Amniotic epithelial cell (primary cell): ENCODE measurements around the gene FLNC.

Source experiments
- DNase-seq: peaks from one replicate; pipeline ENCODE4 v3.0.0-alpha.2; 2010; ENCODE audit warnings: low read depth

Gene FLNC, protein sequence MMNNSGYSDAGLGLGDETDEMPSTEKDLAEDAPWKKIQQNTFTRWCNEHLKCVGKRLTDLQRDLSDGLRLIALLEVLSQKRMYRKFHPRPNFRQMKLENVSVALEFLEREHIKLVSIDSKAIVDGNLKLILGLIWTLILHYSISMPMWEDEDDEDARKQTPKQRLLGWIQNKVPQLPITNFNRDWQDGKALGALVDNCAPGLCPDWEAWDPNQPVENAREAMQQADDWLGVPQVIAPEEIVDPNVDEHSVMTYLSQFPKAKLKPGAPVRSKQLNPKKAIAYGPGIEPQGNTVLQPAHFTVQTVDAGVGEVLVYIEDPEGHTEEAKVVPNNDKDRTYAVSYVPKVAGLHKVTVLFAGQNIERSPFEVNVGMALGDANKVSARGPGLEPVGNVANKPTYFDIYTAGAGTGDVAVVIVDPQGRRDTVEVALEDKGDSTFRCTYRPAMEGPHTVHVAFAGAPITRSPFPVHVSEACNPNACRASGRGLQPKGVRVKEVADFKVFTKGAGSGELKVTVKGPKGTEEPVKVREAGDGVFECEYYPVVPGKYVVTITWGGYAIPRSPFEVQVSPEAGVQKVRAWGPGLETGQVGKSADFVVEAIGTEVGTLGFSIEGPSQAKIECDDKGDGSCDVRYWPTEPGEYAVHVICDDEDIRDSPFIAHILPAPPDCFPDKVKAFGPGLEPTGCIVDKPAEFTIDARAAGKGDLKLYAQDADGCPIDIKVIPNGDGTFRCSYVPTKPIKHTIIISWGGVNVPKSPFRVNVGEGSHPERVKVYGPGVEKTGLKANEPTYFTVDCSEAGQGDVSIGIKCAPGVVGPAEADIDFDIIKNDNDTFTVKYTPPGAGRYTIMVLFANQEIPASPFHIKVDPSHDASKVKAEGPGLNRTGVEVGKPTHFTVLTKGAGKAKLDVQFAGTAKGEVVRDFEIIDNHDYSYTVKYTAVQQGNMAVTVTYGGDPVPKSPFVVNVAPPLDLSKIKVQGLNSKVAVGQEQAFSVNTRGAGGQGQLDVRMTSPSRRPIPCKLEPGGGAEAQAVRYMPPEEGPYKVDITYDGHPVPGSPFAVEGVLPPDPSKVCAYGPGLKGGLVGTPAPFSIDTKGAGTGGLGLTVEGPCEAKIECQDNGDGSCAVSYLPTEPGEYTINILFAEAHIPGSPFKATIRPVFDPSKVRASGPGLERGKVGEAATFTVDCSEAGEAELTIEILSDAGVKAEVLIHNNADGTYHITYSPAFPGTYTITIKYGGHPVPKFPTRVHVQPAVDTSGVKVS (N-terminal part only)

DNA sequence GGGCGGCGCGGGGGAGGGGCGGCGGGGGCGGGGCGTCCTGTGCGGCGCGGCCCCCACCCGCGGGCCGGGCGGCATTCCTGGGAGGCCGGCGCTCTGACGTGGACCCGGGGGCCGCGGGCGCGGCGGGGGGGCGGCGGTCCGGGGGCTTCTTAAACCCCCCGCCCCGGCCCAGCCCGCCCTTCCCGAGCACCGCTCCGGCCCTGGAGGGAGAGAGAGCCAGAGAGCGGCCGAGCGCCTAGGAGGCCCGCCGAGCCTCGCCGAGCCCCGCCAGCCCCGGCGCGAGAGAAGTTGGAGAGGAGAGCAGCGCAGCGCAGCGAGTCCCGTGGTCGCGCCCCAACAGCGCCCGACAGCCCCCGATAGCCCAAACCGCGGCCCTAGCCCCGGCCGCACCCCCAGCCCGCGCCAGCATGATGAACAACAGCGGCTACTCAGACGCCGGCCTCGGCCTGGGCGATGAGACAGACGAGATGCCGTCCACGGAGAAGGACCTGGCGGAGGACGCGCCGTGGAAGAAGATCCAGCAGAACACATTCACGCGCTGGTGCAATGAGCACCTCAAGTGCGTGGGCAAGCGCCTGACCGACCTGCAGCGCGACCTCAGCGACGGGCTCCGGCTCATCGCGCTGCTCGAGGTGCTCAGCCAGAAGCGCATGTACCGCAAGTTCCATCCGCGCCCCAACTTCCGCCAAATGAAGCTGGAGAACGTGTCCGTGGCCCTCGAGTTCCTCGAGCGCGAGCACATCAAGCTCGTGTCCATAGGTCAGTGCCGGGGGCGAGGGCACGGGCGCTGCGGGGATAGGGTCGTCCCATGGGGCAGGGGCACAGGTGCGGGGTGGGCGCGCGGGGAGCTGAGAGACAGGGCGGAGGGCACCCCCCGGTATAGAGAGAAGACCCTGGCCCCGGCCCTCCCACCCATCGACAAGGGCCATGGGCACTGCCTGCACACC, at the start of gene FLNC:
TSS of gene FLNC (plus strand) at position 176 of the 947 bp plus-strand sequence. CDS start at position 408, 232 bp downstream.
- DNase-seq, result peak; percentile 66

DNA sequence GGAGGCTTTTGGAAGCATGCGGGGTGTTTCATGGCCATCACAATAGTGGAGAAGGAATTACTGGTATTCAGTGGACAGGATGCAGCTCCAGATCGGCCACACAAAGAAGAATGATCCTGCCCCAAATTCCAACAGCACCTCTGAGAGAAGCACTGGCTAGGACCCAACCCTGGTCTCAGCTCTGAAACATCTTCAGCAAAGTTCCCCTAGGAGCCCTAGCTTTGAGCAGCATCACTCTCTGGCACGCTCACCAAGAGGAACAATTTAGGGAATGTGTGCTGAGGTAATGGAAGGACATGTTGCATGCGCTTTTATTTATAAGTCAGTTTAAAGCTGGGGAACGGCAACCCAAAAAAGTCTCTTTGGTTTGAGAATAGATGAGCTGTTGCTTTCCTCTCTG, 49.1 kb upstream of the FLNC start:
- DNase-seq, result no peak

DNA sequence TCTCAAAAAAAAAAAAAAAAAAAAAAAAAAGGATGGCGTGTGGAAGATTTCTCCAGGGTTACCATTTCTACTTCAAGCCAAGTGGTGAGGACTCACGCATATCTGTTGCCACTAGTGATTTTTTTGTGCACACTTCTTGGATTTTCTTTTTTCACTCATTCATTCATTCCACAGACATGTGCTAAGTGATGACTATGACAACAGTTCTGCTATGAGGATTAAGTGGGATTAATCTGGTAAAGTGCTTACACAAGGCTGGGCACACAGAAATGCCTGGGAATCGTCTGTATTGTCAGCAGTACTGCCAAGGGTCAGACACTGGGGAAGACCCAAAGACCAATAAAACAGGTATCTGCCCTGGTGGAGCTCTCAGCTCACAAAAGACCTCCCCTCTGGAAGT, 48.4 kb upstream of the FLNC start:
- DNase-seq, result no peak

DNA sequence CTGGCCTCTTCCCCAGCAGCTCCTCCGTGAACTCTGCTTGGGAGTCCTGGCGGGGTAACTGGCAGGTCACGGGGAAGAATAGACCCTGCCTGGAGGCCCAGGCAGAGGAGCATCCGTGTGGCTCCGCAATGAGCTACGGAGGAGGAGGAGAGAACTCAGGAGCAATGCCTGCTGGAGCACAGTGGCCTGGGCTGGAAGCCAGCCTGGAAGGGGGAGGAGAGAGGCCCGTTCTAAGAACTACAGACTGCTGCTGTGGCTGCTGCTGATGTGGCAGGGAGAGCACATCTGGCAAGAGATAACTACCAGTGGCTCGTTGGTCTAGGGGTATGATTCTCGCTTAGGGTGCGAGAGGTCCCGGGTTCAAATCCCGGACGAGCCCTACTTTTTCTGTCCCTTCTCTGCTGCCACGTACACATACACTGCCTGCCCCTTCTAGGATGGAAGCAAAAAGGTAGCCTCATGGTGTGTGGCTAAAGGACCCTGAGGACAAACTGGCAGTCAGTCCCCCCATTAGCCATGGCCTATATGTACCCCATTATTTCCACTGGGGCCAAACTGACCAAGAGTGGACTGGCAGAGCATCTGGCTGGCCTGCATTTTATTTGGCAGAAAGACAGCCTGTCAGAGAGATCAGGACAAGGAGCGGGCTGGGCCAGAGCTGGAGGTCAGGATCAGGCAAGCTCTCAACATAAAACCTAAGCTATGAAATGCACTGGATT, 46.9 kb upstream of the FLNC start:
- peak; percentile 83 for DNase-seq

DNA sequence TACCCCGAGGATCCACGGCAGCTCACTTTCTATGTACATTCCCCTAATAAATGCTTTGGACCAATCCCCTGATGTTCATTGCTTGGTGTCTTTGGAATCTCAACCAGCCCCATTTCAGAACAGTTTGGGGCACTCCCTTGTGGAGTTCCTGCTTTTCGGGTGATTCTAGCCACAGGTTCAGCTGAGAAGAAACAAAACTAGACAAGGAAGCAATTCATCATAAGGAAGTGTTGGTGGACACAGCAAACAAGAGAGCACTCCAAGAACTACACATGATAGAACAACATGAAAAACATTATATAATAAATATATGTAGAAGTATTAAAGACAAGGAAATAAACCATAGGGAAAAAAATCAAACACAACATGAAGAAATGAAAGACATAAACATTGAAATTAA, 44.5 kb upstream of the FLNC start:
- DNase-seq, result no peak

DNA sequence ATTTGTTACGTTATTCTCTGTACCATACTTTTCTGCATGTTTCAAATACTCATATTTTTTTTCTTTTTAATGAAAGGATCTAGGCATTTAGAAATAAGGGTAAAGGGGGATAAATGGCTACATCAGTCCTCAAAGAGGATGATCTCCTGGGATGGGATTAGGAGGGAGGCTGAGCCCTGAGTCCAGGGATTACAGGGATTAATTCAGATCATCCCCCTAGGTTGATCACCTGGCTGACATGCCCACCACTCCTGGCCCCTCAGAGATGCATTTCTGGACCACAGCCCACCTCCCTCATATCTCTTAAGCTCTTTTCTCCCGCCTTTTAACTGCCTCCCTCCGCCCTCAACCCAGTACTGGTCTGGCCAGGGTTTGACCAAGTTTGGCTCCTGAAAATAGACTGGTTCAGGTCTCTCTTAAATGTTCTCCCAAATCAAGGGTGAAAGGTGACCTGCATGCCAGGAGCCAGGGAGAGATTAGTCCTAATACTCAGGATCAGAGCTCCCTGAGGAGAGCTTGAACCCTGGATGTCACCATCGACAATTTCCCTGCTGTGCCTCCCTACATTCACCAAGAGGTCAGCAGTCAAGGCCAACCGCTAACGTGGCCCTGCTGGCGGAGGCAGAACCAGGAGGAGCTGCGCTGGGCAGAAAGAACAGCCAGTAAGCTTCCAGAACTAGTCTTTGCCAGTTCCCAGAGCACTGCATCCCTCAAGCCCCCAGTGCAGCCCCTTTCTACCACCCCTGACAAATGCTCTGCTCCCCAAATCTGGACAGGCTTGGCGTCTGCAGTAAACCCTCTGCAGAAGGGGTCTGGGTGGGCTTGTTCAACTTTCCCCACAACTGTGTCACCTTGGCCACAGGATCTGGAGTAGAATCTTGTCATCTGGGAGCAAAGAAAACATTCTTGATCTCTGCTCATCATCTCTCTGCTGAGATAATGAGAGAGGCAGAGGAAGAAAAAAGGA, 41.5 kb upstream of the FLNC start:
- DNase-seq, result no peak

DNA sequence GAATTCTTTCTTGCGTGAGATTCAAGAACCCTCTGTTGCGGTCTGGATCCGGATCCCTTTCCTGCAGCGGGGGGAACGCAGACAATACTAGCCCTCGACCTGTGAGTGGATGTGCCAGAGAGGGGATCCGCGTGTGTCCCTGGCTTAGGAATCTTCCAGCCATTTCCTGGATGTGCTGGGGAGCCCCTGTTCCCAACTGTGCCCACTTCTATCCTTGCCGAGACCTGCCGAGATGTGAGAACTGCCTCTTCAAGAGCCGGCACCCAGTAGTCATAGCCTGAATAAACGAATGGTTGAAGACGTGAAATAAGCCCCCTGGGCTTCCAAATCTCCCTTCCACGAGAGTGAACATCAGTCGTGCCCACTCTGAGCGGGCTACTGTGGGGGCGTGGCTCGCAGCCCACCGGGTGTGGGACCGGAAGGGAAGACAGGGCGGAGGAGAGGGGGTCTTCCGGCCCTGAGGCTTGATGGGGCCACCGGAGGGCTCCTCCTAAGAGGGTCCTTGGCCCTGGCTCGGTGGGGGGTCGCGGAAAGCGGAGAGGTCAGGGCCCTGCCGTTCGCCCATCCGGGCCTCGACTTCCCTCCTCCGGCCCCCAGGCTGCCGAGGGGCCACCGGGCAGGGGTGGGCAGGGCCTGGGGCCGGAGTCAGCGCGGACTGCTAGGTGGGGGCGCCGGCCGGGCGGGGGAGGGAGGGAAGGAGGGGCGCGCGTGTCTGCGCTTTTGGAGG, 39.7 kb upstream of the FLNC start:
- no peak for DNase-seq

DNA sequence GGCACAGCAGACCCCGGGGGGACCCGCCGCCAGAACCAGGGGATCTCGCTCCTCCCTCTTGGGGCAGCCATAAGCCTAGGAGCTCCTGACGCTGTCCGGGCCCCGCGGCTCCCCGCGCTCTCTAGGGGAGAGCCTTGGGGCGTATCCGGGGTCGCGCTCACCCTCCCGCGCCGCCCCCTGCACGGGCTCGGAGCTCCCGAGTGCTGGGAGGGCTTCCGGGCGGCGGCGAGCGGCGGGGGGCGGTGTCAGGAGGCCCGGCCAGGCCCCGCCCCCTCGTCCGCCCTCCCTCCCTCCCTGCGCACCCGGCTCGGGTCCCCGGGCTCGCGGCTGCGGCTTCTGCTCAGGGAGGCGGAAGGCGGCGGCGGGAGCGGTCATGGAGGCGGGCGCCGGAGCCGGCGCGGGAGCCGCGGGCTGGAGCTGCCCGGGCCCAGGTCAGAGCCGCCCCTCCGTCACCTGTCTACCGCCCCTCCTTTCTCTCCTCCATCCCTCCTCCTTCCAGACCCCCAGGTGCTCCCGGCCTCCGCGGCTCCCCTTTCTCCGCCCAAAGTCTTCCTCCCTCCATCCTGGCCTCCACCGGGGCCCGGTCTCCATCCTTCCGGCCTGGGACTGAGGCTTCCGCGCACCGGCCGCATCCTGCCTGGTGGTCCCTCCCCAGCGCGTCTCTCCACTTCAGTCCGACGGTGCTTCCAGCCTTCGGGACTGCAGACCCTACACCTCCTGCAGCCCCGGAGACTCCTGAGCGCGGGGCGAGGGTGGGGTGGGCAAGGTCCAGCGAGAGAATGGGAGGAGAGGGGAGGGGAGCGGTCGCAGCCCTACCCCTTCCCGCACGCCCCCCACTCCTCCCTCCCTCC, 38.9 kb upstream of the FLNC start, which contains the start of gene CCDC136:
TSS of gene CCDC136 (plus strand) at position 848 of the 851 bp plus-strand sequence. CDS start 444 bp downstream, outside the sequence.
- peak; percentile 27 for DNase-seq

DNA sequence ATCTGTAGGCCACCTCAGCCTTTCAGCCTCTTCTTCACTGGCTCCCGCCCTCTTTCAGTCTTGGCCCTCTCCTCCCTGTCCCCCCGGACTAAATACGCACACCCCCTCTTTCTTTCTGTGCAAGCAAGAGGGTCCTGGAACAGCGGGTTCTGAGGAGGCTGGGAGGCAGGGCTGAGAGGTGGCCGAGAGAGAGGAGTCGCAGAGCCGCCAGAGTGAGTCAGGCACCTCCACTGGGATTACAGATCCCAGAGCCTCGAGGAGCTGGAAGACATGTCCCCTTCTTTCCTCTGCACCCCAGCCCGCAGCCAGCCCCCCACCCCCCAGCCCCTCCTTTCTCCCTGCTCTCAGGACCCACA, 38.3 kb upstream of the FLNC start:
- DNase-seq, result no peak

DNA sequence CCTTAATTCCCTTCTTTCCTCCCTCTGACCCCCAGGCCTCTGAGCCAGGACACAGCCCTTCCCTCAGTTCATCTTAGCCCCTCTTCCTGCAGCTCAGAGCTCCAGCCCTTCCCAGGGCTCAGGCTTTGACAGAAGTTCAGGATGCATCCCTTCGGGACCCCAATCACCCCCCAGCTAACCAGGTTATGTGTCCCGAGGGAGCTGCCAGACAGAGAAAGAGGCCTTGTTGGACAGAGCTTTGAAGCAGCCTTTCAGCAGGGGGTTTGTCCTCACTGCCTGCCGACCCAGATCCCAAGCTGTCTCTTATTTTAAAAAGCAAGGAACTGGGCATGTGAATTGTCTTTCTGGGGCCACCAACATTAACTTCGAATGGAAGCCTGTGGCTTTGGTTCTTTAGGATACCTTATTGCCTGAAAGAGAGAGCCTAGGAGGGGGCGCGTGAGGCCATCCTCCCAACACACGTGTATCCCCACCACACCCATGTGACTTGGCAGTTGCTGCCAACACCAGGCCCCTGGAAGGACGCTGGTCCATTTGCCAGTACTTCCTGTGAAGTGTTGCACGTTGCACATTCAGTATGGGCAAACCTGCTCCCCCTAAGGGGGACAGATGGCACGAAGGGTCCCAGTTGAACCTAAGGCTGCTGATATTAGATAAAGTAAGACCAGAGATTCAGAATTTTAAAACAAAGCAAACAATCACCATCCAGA, 37.6 kb upstream of the FLNC start:
- no peak for DNase-seq

DNA sequence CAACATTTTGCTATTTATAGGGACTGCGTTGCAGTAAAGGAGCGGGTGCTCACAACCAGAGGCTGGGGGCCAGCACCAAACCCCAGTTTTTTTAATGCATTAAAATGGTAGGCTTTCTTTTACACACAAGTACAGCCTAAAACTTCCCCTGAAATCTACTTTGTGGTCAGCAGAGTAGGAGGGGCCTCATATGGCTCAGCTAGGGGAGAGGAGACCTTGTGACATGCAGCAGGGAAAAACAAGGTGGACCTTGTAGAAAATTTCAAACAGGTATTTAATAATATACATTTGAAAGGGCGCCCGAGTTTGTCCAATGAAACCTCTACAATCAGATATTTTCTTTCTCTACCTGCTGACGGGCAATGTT, 37.0 kb upstream of the FLNC start:
- no peak for DNase-seq

DNA sequence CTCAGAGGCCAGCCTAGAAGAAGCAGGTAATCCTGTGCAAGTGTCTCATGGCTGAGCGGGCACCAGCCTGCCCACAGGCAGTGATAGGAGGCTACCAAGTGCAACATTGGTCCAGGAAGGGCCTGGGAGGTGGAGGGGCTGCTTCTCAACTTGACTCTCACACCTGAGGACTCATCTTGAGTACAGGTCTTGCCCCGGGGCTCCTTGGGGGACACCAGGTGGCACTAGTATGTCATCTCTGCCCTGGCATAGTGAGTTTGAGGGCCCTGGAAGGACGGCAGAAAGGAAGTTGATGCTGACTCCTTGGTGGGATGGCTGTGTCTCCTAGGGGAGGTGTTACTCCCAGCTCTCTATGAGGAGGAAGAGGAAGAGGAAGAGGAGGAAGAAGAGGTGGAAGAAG, 36.2 kb upstream of the FLNC start:
- no peak for DNase-seq

DNA sequence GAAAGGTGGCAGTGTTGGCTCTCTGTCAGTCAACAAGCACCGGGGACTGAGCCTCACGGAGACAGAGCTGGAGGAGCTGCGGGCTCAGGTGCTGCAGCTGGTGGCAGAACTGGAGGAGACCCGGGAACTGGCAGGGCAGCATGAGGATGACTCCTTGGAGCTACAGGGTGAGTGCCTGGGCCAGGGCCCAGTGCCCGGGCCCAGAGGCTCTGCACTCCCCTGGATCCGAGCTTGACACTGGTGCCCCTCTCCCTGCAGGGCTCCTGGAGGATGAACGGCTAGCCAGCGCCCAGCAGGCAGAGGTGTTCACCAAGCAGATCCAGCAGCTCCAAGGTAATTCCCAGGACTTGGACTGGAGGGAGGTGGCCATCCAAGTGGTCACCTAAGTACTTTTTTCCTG, 35.8 kb upstream of the FLNC start:
- DNase-seq, result no peak

DNA sequence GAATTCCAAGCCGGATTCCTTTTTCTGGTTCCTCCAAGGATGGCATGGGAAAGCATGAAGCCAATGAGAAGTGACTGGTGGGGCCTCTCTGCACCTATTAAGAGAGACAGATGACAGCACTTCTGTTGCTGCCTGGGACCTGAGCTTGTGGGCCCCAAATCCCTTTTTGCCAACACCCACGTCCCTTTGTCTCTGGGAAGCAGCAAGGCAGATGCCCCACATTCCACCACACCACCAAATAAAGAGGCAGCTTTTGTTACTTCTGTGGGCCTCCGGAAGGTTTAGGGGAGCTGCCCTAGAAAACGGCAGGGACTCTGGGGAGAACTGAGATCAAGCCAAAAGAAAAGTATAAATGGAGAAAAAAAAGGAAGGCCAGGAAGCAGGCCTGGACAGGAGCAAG, 35.1 kb upstream of the FLNC start:
- DNase-seq, result no peak

DNA sequence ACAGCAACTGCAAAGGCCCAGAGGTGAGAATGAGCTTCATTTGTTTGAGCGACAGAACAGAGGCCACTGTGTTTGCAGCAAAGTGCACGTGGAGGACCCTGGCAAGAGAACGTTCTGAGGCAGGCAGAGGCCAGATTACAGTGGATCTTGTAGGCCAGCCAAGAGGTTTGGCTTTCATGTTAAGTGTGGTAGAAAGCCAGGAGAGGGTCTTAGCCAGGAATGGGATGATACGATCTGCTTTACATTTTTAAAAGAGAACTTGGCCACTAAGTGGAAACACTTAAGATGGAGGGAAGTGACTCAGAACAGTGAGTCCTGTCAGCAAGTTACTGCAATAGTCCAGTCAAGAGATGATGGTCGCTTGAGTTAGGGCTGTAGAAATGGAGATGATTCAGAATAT, 33.9 kb upstream of the FLNC start:
- DNase-seq, result peak; percentile 51

DNA sequence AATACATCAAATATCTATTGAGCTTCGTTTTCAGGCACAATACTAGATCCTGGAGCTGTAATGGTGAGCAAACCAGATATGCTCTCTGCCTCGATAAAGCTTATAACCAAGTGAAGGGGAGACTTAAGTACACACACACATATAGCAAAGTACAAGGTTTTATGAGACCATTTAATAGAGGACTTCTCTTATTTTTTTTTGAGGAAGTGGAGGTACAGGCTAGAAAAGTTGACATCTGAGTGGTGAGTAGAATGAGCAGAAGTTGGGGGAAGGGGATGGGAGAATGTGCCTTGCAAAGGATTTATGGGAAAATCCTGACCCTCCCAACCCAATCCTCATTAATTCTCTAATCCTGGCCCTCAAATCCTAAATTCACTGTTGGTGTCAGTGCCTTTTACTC, 30.8 kb upstream of the FLNC start:
- no peak for DNase-seq

DNA sequence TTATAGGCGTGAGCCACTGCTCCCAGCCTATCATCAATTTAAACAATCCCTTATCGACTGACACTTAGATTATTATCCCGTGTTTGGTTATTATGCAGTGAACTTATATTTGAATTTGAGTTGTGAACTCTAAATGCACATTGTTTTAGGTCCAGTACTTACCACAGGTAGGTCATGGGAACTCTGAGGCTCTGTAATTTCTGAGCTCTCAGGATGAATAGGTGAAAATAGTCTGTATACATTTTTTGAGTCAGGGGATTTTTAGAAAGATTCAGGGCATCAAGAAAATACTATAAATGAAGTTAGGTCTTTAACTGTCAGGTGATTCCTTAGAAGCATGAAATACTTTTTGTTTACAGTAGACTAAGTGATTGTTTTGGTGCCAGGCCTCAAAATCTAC, 29.6 kb upstream of the FLNC start:
- no peak for DNase-seq
